Gastrocnemius medialis (tissue), 4 donors: ENCODE data around the gene C3.
"Not testable (repeated sequence)": the region's sequence is repeated elsewhere in the genome, so short reads cannot be mapped to it uniquely, and the experiment has no call there.

Source experiments
- CTCF ChIP-seq, 5 experiments: fragments of 450-650 bp in 3 of 5; fragments of 200-600 bp in 2 of 5; sonication (generic) in 2 of 5; IDR thresholded peaks in 4 of 5; conservative IDR thresholded peaks in 1 of 5; 1 replicate in 4 of 5; 2 replicates in 1 of 5; pipeline ENCODE4 v1.5.1; 2016 to 2019; ENCODE audit warnings: antibody characterized with exemption in 5 of 5, mild to moderate bottlenecking in 3 of 5, moderate library complexity in 3 of 5
- POLR2A ChIP-seq, 2 donors: fragments of 450-650 bp; IDR thresholded peaks; one replicate each; pipeline ENCODE4 v1.6.1; 2017; ENCODE audit warnings: antibody characterized with exemption in 2 of 2, mild to moderate bottlenecking in 2 of 2, moderate library complexity in 2 of 2

GRCh38 chr19:6633456-6633813 is 87.0 kb downstream of the C3 start:
- TF ChIP-seq CTCF (IDR thresholded peaks at IDR 0.05 in 4 of 5, conservative IDR thresholded peaks at IDR 0.05 in 1 of 5); POLR2A (IDR thresholded peaks at IDR 0.05): not testable (repeated sequence)
